PFSK-1 (cell line): ENCODE data around the gene ARHGAP35.

Source experiments
- POLR2AphosphoS5 ChIP-seq: IDR thresholded peaks from 2 replicates; pipeline ENCODE4 v1.6.1; 2012; ENCODE audit warnings: low read depth, mild to moderate bottlenecking, control low read depth, low read length, moderate library complexity
- REST ChIP-seq, 2 experiments: IDR thresholded peaks; 2 replicates each; pipeline versions ENCODE4 v1.6.1 to v1.8.0; 2011 to 2012; ENCODE audit warnings: low read depth in 2 of 2, low read length in 2 of 2, control low read depth in 1 of 2, inconsistent platforms in 1 of 2, mild to moderate bottlenecking in 1 of 2, moderate library complexity in 1 of 2; ENCODE audit not compliant: insufficient read depth in 1 of 2
- SIN3A ChIP-seq: IDR thresholded peaks from 2 replicates; pipeline ENCODE4 v1.6.1; 2012; ENCODE audit warnings: mild to moderate bottlenecking, low read length, moderate library complexity, borderline replicate concordance; ENCODE audit not compliant: insufficient read depth
- TAF1 ChIP-seq: IDR thresholded peaks from 2 replicates; pipeline ENCODE4 v1.6.1; 2012; ENCODE audit warnings: low read length, control low read depth, borderline replicate concordance; ENCODE audit not compliant: insufficient read depth

DNA sequence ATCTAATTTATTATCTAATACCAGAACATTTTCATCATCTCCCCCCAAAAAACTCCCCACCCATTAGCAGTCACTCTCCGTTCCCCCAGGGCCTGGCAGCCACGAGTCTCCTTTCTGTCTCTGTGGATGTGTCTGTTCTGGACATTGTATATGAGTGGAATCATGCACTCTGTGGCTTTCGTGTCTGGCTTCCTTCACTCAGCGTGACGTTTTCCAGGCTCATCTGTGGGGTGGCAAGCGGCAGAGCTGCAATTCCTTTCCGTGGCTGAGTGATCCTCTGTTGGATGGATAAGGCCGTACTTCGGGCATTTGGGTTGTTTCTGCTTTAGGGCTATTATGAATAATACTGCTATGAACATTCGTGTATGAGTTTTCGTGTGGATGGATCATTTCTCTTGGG is 13.3 kb upstream of the ARHGAP35 start:
- TF ChIP-seq SIN3A (no peak), POLR2AphosphoS5 (no peak), TAF1 (no peak), REST (IDR thresholded peaks at IDR 0.05; ENCODE audit: insufficient read depth in 1 of 2, low read depth in 2 of 2, low read length in 2 of 2) (no peak)
